ENCODE results near the gene YIPF6. TPM values are rescaled to one million over a fixed set of nuclear protein-coding genes. Genes with fewer than 3 reads are reported as not detected.

YIPF6 gene
- total and polyA plus RNA-seq, 2 donors (not counting 3 experiments of a cell fraction or from before 2014, with no cell fraction given): 17.1 to 29.6 TPM

DNA sequence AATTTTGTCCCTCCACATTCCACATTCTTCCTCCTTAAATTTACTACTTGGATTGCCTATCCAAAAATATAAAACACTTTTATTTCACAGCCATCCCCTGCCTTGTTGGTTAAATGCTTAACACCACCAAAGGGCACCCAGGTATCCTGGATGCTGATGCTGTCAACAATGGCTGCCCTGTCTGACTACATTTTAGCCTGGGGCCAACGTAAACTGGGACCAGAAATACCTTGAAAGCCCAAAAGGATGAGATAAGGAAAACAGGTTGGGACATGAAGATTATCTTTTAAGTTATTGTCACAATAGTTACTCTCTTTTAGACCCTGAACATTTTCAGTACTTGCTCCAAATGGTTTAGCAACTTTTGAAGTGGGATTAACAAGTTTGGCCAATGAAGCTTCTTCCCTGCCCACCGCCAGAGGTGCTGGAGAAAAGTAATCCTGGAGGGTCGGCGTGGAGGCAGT is 775 bp upstream of the YIPF6 start:
- TF ChIP-seq, protein P1, sequence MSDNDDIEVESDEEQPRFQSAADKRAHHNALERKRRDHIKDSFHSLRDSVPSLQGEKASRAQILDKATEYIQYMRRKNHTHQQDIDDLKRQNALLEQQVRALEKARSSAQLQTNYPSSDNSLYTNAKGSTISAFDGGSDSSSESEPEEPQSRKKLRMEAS (IDR thresholded peaks at IDR 0.05; ENCODE audit: insufficient read depth, insufficient read length): no peak
- TF ChIP-seq GATA2 (IDR thresholded peaks at IDR 0.05; ENCODE audit: insufficient read depth, insufficient read length, low read depth, low read length) (no peak), POLR2AphosphoS5 (IDR thresholded peaks at IDR 0.05; ENCODE audit: insufficient read depth, low read depth, low read length) (no peak)
- no peaks in the 10 kb centered on the region for H3K27me3 ChIP-seq (ENCODE audit: control insufficient read depth in 2 of 2, insufficient read depth in 2 of 2, low read length in 2 of 2)
- no peaks in the 10 kb centered on the region for H3K9me3 ChIP-seq (replicated peaks; ENCODE audit: control insufficient read depth, insufficient read depth, low read length)
- intact Hi-C loops (cut with micrococcal nuclease) (loop anchor here (5.0 kb wide), 1 partner anchor 66 kb away; the partner anchor contains the start of gene OPHN1), dilution Hi-C loops (cut with MboI; ENCODE audit: extremely low pct_ligation_motif_present, low sequenced_read_pairs) (no loop called here)
- peaks cover 34% of the 10 kb centered on the region for H3K79me2 ChIP-seq (ENCODE audit: control insufficient read depth, insufficient read depth, low read length)
- FAIRE-seq: peak; percentile 48
- peak overlapping the region; percentile 97 for H3K9ac ChIP-seq (replicated peaks; ENCODE audit: extremely low read depth, insufficient read depth, low read length)
- no peaks in the 10 kb centered on the region for H3K36me3 ChIP-seq (ENCODE audit: control insufficient read depth in 2 of 2, extremely low read depth in 1 of 2, insufficient read depth in 2 of 2, low read length in 2 of 2)
- H3K4me1 ChIP-seq (ENCODE audit: control insufficient read depth, extremely low read depth, insufficient read depth, low read length): peaks cover 5% of the 10 kb centered on the region
- ChIA-PET CTCF (interaction anchor here (1.4 to 3.7 kb wide), 2 partner anchors 213 to 301 kb away, joined by 5 to 14 read pairs; no protein-coding TSS in a partner anchor), POLR2A (no interaction called here)
- peak overlapping the region; percentile 96 for H3K27ac ChIP-seq (ENCODE audit: insufficient read depth, low read depth, low read length)
- DNase-seq (ENCODE audit: low read depth, low spot score): no peak
- peak overlapping the region; percentile 68 for H3K4me2 ChIP-seq (ENCODE audit: insufficient read depth, low read length)
- no peaks in the 10 kb centered on the region for H3K9me1 ChIP-seq (replicated peaks; ENCODE audit: control insufficient read depth, extremely low read depth, insufficient read depth, low read length)
- H2AFZ ChIP-seq (ENCODE audit: low read depth, low read length): peak overlapping the region; percentile 82
- BruUV-seq (replicated peaks): no TSS peak
- H4K20me1 ChIP-seq (replicated peaks; ENCODE audit: control insufficient read depth, extremely low read depth, insufficient read depth, low read length): no peaks in the 10 kb centered on the region
- H3K4me3 ChIP-seq (replicated peaks in 1 of 3; ENCODE audit: insufficient read depth in 1 of 3, low read depth in 1 of 3, low read length in 3 of 3): peak overlapping the region; percentile 67 to 95 (median 80)

DNA sequence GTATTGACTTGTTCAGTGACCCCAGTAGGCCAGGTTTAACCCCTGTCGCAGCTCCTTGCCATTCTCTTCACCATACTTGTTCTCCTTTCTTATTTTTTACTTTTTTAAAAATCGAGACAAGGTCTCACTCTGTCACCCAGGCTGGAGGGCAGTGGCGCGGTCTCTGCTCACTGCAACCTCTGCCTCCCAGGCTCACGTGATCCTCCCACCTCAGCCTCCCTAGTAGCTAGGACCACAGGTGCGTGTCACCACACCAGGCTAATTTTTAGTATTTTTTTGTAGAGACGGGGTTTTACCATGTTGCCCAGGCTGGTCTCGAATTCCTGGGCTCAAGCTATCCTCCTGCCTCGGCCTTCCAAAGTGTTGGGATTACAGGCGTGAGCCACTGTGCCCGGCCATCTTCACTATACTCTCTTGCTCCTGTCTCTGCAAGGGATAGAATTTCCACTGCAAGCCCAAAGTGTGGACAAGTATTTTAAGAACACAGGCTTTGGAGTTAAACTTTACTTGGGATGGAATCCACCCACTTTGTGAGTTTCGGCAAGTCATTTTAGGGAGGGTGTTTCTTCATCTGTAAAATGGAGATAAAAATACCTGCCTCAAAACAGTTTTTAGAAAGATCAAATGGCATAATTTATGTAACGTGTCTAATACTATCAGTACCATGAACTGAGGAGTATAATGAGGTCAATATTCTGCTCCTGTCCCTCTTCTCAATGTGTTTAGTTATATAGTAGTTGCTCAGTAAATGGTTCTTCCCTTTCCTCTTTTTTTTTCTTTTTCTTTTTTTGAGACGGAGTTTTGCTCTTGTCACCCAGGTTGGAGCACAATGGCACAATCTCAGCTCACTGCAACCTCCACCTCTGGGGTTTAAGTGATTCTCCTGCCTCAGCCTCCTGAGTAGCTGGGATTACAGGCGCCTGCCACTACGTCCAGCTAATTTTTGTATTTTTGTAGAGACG is 973 bp downstream of the YIPF6 start:
- no peaks in the 10 kb centered on the region for H4K20me1 ChIP-seq (replicated peaks; ENCODE audit: control insufficient read depth, extremely low read depth, insufficient read depth, low read length)
- H3K4me1 ChIP-seq (ENCODE audit: control insufficient read depth, extremely low read depth, insufficient read depth, low read length): peaks cover 5% of the 10 kb centered on the region
- no peaks in the 10 kb centered on the region for H3K36me3 ChIP-seq (ENCODE audit: control insufficient read depth in 2 of 2, extremely low read depth in 1 of 2, insufficient read depth in 2 of 2, low read length in 2 of 2)
- no TSS peak for BruUV-seq (replicated peaks)
- dilution Hi-C loops (cut with MboI; ENCODE audit: extremely low pct_ligation_motif_present, low sequenced_read_pairs) (no loop called here), intact Hi-C loops (cut with micrococcal nuclease) (loop anchor here (5.0 kb wide), 1 partner anchor 68 kb away; the partner anchor contains the start of gene OPHN1)
- H3K9me3 ChIP-seq (replicated peaks; ENCODE audit: control insufficient read depth, insufficient read depth, low read length): no peaks in the 10 kb centered on the region
- peak overlapping the region; percentile 97 for H3K9ac ChIP-seq (replicated peaks; ENCODE audit: extremely low read depth, insufficient read depth, low read length)
- CTCF ChIA-PET: interaction anchor here (1.4 to 3.7 kb wide), 2 partner anchors 211 to 303 kb away, joined by 5 to 14 read pairs; no protein-coding TSS in a partner anchor
- H3K27ac ChIP-seq (ENCODE audit: insufficient read depth, low read depth, low read length): peak overlapping the region; percentile 96
- TF ChIP-seq MYC (IDR thresholded peaks at IDR 0.05; ENCODE audit: low read depth, low read length) (no peak), EZH2 (IDR thresholded peaks at IDR 0.05; ENCODE audit: borderline replicate concordance, low read depth, low read length, severe bottlenecking) (no peak), JUN (IDR thresholded peaks at IDR 0.05; ENCODE audit: borderline replicate concordance, insufficient read depth, insufficient read length, low read depth) (no peak), POLR2AphosphoS5 (IDR thresholded peaks at IDR 0.05; ENCODE audit: insufficient read depth, low read depth, low read length) (no peak), GATA2 (IDR thresholded peaks at IDR 0.05; ENCODE audit: insufficient read depth, insufficient read length, low read depth, low read length) (no peak), FOS (IDR thresholded peaks at IDR 0.05; ENCODE audit: borderline replicate concordance, insufficient read depth, low read length) (no peak), POLR2A (IDR thresholded peaks at IDR 0.05; ENCODE audit: low read depth, low read length) (no peak)
- TF ChIP-seq, protein P2, sequence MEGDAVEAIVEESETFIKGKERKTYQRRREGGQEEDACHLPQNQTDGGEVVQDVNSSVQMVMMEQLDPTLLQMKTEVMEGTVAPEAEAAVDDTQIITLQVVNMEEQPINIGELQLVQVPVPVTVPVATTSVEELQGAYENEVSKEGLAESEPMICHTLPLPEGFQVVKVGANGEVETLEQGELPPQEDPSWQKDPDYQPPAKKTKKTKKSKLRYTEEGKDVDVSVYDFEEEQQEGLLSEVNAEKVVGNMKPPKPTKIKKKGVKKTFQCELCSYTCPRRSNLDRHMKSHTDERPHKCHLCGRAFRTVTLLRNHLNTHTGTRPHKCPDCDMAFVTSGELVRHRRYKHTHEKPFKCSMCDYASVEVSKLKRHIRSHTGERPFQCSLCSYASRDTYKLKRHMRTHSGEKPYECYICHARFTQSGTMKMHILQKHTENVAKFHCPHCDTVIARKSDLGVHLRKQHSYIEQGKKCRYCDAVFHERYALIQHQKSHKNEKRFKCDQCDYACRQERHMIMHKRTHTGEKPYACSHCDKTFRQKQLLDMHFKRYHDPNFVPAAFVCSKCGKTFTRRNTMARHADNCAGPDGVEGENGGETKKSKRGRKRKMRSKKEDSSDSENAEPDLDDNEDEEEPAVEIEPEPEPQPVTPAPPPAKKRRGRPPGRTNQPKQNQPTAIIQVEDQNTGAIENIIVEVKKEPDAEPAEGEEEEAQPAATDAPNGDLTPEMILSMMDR (IDR thresholded peaks at IDR 0.05; ENCODE audit: extremely low read depth in 1 of 2, insufficient read depth in 1 of 2, low read depth in 1 of 2, low read length in 2 of 2): no peak
- TF ChIP-seq, protein P1 (IDR thresholded peaks at IDR 0.05; ENCODE audit: insufficient read depth, insufficient read length): no peak
- H3K9me1 ChIP-seq (replicated peaks; ENCODE audit: control insufficient read depth, extremely low read depth, insufficient read depth, low read length): no peaks in the 10 kb centered on the region
- FAIRE-seq: peak; percentile 85
- H2AFZ ChIP-seq (ENCODE audit: low read depth, low read length): no peak overlapping the region
- H3K79me2 ChIP-seq (ENCODE audit: control insufficient read depth, insufficient read depth, low read length): peaks cover 43% of the 10 kb centered on the region
- no peak for DNase-seq (ENCODE audit: low read depth, low spot score)
- H3K27me3 ChIP-seq (ENCODE audit: control insufficient read depth in 2 of 2, insufficient read depth in 2 of 2, low read length in 2 of 2): no peaks in the 10 kb centered on the region
- POLR2A ChIA-PET: interaction anchor here (0.7 kb wide), 1 partner anchor 176 kb away, joined by 4 read pairs; no protein-coding TSS in a partner anchor
- peak overlapping the region; percentile 87 for H3K4me2 ChIP-seq (ENCODE audit: insufficient read depth, low read length)
- peak overlapping the region; percentile 67 to 95 (median 80) for H3K4me3 ChIP-seq (replicated peaks in 1 of 3; ENCODE audit: insufficient read depth in 1 of 3, low read depth in 1 of 3, low read length in 3 of 3)
